AG08395 (cell line): ENCODE data around the gene PTF1A.

Source experiments
- DNase-seq: peaks from one replicate; pipeline ENCODE4 v3.0.0; 2012; ENCODE audit warnings: mixed read lengths, low spot score

PTF1A gene, protein sequence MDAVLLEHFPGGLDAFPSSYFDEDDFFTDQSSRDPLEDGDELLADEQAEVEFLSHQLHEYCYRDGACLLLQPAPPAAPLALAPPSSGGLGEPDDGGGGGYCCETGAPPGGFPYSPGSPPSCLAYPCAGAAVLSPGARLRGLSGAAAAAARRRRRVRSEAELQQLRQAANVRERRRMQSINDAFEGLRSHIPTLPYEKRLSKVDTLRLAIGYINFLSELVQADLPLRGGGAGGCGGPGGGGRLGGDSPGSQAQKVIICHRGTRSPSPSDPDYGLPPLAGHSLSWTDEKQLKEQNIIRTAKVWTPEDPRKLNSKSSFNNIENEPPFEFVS

DNA sequence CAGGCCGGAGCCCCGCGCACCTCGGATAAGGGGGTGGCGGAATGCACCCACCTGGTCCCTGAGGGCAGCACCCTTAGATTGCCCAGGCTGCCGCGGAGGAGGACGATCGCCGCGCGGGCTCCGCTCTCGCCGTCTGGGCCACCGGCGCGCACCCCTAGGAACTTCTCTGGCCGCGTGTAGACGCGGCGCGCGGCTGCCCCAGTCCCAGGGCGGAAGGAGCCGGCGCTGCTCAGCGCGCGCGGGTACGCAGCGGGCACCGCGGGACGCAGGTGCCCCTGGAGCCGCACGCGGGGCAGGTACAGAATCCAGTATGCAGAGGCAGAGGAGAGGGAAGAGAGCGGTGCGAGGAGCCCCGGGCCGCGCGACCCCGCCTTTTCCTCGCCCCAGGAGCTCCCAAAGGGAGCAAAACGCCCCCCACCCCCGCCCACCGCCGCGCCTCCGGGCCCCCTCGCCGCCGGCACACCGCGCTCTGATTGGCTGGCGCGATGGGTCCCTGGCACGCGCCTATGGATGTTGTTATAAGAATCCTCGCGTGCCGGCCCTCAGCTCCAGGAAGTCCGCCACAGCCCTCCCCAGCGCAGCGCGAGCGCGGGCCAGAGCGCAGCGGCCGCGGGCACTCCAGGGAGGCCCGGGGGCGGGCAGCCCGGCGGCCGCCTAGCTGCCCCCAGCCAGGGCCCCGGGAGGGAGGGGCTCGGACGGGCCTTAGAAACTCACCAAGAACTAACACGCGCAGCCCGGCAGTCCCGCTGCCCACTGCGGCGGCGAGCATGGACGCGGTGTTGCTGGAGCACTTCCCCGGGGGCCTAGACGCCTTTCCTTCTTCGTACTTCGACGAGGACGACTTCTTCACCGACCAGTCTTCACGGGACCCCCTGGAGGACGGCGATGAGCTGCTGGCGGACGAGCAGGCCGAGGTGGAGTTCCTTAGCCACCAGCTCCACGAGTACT lies at the start of gene PTF1A:
Gene PTF1A (plus strand): TSS at position 549 of the 948 bp plus-strand sequence. CDS start 219 bp downstream, at position 768.
- DNase-seq, result no peak

DNA sequence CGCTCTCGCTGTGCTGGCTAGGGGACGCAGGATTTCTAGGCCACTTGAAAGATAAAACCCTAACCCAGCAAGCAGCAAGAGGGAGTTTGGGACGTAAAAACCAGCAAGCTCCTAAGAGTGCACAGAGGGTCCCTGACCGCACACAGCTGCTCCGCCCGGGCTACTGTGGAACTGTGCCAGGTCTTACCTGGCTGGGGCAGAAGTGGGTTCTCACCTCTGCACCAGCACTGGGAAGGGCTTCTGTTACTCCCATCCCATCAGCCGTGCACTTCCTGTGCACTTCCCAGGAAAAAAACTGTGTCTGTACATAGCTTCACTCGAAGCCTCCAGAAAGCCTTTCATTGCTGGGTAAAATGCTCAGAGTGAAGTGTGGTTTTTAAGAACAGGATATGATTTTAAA lies 45.9 kb upstream of the PTF1A start:
- no peak for DNase-seq

DNA sequence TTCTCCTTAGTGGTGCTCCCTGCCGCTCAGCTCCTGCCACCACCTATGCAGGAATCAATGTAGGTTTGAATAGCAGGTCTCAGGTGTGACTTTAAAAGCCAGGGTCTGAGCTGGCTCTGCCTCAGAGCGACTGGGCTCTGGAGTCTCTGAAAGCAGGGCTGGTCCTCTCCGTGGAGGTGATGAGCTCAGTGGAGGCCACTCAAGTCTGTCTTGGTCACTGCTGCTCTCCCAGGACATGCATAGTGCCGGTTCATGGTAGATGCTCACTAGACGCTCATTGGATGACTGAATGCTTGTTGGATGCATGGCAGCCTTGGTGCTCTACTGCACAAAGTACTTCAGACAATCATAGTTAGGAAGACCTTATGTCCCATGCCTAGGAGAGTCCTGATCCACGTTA lies 45.1 kb upstream of the PTF1A start:
- DNase-seq, result no peak

DNA sequence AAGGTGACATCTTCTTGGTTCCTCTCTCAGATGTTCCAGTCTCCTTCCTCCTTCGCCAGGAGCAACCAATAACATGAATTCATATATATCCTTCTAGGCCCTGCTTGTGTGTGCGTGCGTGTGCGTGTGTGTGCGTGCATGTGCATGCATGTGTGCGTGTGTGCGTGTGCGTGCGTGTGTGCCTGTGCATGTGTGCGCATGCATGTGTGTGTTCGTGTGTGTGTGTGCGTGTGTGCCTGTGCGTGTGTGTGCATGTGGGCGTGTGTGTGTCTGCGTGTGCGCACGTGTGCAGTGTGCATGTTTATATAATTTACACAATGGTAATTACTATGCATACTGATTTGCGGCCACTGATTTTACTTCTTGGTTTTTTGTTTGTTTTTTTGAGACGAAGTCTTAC lies 43.9 kb upstream of the PTF1A start:
- no peak for DNase-seq

DNA sequence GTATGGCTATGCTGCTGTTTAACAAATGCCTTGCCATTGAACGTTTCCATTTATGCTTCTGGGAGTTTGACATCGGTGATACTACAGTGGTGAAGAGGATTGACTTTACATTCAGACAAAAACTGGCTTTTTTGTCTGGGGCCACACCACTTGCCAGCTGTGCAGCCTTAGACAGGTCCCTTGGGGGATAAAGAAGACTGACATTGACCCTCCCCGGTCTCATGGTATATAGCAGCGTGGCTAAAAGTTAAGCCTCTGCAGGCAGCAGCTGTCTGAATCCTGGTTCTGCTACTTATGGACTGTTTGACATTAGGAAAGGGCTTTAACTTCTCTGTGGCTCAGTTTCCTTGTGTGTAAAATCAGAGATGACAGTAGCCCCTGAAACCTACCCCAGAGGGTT lies 42.0 kb upstream of the PTF1A start:
- DNase-seq, result no peak

DNA sequence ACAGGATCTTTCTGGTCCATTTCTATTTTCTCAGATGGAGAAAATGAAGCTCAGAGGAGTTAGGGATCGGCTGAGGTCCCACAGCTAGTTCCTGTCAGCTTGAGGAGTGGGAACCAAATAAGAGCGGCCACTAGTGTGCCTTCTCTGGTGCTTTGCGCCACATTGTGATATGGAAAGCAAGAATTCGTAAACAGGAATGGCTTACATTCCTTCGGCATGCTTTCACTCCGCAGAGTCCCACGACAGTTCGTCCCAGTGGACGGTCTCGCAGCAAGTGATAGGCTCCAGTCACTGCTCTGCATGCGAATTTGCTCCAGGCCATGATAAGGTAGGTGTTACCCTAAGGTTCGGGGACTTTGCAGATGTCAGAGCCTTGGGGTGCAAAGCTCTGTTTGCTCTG lies 41.5 kb upstream of the PTF1A start:
- no peak for DNase-seq

DNA sequence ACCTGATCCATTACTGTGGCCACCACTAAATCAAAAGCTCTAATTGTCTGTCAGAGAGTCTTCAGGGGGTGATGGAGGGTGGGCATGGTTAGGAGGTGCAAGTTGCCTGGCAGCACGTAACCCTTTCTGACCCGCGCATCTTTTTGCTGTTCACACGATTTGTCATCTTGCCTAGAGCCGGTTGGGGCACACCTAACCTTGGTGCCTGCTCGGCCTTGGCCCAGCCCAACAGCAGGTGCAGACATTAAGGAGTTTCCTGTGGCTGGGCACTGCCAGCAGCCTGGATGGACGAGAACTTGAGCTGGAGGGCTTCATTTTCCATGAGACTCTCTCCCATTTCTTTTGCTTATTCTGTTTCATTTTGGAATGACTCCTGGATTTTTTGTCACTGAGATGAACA lies 41.0 kb upstream of the PTF1A start:
- no peak for DNase-seq

DNA sequence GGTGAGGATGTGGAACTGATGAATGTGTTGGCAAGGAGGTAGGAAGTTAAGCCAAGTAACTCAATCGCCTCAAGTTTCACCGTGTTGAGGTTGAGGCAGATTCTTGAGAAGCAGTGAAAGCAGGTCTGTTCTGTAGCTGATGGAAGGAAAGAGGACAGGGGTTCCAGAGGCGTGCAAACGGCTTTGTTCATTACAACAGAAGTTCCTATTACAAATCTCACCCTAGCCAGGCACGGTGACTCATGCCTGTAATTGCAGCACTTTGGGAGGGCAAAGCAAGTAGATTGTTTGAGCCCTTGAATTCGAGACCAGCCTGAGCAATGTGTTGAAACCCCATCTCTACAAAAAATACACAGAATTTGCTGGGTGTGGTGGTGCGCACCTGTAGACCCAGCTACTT lies 36.9 kb upstream of the PTF1A start:
- no peak for DNase-seq

DNA sequence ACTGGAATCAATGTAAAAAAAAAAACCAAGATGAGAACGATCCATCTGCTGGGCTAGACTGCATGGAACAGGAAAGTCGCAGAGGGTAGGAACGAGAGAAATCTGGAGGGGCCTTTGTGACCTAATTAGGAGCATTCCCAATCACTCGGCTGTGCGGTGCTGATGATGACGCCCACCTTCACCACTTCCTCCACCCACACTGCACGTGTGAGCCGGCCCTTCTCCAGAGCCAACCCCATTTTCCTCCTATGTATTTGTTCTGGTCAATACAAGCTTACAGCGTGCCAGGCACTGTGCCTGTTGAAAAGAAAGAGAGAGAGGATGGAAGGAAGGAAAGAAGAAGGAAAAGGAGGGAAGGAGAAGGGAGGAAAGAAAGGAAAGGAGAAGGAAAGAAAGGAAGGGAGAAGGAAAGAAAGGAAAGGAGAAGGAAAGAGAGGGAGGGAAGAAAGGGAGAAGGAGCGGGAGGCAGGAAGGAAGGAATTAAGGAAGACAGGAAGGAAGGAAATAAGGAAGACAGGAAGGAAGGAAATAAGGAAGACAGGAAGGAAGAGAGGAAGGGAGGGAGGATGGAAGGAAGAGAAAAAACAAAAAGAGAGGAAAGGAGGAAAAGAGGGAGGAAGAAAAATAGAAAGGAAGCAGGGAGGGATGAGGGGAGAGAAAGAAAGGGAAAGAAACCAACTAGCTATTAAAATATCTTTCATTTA lies 35.5 kb upstream of the PTF1A start:
- no peak for DNase-seq

DNA sequence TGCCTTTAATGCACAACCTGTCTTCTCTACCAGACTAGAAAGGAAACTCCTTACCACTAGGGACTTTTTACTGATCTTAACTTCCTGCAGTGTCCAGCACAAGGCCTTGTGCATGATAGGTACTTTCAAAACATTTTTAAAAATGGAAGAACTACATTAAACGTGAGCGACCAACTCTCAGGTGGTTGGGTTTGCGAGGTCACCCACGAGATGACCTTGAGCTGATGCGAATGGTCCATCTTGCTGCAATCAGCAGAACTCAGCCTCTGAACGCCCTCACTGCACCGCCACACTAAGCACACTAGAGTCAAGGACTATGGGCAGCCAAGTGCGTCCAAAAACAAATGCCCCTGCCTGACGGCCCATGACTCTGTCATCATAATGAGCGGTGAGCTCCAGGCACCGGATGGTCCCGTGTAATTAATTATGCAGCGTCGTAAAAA lies 34.9 kb upstream of the PTF1A start:
- DNase-seq, result no peak

DNA sequence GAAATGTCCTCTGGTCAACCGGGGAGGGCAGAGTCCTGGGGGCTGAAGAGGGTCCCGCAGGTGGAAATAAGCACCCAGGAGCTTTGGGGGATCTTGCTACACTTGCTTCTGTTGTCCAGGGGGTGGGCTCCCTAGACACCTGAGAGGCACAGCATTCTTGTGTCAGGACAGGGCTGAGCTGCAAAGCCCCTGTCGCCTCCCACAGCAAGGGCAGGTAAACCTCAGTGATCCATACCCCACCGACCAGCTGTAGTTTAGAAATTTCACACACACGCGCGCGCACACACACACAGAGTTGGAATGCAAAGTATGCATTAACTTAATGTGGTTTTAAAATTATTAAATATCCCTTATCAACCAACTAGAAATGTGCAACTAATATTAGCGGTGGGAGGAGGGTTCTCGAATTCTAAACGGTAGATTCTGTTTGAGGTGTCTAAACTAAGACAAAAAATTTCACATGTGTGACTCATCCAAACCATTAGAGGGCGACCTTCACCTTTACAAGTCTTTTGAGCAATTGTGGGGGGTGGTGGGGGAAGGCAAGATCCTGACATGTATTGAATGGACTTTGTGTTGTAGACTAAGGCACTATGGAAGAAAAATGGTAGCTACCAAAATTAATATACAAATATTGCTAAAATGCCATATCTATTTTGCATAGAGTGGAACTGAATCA lies 34.3 kb upstream of the PTF1A start:
- peak; percentile 19 for DNase-seq

DNA sequence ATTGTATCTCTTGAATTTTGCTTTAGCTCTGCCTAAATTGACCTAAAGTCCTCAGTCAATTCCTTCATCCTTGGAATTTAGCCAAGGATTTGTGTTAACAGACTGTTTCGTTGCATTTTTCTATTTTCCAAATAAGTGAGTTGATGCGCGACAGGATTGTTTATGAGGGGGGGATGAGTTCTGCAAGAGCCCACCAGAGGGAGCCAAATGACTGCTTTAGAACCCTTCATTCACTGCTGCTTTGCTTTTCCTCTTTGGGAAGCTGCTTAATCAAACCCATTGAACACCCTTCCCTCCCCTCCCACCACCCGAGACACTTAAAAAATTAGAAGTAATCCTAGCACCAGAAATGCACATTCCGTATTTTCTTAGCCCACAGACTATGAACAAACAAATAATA lies 33.7 kb upstream of the PTF1A start:
- DNase-seq, result peak; percentile 79

DNA sequence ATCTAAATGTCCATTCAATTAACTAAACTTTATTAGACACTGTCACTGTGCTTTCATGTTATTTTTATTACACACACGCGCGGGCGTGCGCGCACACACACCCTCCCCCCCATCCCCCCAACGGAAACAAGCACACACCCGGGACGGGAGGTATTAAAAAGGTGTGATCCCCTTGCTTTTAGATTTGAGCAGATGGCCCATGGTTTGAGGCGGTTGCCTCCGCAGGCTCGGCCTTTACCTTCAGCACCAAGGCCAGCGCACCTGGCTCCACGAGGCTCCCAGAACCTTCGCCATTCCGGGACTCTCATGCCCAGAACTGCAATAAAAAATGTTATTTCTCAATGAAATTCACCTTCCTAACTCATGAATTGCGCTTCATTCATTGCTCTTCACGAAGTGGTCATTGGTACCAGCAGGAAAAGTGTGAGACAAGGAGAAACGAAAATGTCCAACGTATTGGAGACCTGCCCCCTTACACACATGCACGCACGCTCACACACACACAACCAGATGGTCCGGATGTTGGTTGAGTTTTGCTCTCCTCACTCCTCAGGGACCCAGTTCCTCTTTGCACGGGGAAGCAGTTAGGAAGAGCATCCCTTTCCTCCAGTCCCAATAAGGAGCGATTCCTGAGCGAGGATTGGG lies 20.8 kb upstream of the PTF1A start:
- DNase-seq, result peak; percentile 45

DNA sequence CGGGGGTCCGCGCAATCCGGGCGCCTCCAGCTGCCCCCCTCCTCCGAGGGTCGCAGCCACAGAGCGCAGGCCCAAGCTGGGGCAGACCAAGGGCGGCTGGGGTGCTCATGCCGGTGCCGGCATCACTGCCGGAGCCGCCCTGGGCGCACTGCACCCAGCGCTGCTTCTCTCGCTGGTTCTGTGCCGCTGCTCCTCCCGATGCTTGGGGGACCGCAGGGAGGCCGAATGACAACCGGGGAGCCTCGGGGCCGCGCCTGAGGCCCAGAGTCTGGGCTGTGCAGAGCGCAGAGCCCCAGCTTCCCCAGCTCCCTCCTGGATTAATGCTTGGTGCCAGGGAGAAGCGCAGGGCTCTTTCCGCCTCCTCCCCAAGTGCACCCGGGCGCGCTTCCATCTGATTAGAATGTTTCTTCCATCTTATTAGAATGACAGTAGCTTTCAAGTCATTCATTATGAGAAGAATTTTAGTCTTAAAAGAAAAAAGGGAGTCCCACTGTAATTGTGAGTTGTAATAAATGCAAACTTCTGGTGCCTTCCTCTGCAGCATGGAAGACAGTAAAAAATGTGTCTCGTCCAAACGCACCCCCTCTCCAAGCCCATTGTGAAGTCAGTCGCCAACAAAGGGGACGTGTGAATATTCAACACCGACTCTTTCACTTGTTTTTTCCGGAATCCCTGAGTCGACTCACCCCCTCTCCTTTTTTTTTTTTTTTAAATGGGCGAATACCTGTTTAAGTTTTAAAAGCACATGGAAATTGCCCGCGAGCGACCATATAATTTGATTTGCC lies 19.5 kb upstream of the PTF1A start:
- DNase-seq, result no peak

DNA sequence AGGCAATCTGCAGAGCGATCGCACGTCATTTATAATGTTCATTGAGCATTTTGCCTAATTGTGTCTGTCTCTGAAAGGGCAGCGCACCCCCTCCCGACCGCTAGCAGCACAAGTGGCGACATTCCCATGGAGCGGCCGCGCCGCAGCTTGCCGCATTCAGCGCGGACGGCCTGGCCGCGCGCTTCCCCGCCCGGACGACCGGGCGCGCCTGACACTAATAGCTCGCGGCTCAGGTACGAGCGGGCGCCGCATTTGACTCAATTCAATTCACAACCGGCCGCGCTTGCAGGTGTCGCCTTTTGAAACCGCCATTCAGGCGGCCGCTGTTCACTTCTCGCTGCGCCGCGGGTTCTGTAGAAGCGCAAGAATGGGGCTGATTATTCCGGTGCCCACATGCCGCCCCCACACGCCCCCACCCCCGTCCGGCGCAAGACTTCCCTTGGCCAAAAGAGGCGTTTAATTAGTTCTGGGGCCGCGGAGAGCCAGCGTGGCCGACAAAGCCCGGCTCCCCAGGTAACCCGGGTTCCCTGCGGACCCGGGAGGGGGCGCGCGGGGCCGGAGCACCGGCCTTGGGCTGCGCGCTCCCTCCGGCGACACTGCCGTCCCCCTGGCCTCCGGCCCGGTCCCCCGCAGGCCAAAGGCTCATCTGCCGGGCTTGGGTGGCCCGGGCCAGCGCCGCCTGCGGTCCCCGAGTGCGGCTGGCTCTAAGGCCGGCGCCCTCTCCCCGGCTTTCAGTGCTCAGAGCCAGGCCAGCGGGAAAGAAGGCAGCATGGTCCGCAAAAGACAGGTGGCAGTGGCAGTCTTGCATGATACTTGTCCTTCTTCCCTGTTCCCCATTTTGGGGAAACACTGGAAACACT lies 18.7 kb upstream of the PTF1A start:
- DNase-seq, result no peak

DNA sequence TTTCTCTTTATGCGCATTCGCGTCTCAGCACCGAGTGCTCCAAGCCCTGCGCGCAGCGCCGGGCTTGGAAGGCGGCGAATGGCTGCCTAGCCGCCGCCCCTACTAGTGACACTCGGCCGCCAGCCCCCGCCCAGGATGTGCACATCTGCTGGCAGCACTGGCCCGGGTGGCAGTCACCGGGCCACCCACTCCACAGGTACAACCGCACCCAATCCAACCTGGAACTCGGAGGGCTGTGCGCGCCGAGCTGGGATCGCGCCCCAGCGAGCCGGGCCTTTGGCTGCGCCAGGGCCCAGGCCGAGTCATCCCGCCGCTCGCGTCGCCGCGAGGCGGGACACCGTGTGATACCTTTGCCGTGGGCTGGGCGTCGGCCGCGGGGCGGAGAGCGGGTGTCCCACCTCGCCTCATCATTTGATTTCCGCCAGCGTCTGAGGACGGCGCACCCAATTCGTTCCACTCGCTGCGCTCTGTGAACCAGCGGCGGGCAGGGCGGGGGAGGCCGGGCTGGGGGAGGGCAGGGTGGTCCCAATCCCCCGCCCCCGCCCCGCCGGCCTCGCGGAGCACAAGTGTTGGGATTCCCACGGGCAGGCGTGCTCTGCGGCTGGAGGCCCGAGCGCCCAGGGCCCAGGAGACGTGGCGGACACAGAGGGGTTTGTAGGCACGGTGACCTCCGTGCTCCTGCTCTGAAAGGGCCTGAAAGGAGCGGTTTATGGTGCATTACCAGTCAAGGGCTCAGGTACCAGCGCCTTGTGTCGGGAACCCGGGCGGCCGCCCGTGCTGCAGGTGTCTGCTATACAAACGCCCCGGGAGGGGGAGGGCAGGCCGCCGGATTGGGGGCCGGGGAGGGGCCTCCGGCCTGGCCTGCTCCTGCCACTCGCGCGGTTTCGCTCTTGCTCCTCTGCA lies 17.8 kb upstream of the PTF1A start:
- no peak for DNase-seq

DNA sequence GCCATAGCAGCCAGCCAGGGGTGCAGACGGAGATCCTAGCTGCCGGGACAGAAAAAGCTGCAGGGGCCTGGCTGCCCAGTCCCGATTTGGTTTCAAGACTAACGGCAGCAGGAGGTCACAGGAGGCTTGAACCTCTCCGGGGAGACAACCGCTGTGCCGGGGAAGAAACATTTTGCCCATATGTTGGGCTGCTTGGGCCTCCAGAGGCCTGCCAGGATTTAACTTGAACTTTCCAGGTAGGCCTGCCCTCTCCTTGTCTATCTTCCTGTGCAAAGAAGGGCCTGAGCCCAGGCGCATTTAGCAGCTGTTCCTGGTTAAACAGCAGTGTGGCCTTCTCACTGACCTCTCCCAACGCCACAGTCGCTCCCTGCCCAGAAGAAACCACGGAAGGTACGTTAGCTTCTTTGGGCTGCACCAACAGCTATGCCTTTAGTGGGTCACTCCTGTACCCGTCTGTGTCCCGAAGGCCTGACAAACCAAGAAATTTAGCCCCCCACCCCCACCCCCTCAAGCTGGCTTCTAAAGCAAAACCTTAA lies 17.1 kb upstream of the PTF1A start:
- no peak for DNase-seq

DNA sequence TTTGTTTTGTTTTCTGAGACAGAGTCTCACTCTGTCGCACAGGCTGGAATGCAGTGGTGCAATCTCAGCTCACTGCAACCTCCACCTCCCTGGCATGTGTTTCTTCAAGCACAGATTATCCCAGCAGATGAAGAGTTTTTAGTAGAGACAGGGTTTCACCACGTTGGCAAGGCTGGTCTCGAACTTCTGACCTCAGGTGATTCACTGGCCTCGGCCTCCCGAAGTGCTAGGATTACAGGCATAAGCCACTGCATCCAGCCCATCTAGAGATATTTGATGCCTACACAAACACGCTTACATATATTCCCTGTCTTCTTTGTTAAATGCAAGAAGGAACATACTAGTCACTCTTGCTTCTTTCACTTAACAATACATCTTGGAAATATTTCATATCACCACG lies 5.9 kb upstream of the PTF1A start:
- DNase-seq, result no peak
